ENCODE measurements around the gene CYP26B1.

Gene CYP26B1

DNA sequence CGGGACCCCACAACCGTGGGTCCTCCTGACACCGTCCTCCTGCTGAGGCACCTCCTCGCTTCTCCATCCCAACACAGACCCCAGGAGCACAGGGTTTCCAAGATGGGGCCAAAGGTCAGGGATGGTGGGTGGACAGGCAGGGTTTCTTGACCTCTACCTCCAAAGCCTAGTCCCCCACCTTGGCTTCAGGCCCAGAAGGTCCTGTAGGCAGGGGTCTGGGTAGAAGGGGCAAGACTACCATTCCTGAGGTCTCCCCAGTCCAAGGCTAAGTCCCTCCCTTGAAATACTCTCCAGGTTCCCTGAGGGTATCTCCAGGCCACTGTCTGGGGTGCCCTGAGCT, 7.1 kb downstream of the CYP26B1 start:
- DNase-seq: no peak

DNA sequence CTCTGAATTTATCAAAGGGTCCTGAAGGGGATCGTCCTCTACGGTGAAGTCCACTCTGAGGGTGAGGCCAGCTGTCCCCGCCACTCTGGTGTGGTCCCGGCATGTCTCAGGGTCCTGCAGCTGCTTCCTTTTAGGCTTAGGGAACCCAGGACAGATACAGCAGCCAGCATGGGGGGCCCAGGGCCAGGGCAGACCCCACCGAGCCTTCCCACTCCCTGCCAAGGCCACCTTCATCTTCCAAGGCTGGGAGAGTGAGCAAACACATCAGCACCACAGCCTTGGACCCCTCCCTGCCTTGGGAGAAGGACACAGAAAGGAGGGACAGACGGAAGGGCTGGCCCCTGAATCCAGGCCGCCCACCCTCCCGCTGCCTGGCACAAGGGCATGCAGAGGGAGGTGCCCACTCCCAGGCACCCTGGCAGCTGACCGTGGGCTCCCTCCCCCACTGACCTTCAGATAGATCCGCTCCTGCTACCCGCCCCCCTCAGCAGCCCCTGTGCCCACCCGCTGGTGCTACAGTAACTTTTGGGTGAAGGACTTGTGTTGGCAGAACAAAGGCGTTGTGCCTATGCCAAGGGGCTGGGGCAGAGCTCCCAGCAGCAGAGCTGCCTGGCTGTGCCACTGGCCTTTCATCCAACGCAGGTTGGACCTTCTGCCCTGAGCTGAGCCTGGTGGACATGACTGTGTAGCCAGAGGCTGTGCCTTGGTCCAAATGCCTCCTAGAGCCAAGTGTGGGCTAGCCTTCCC, 7.6 kb downstream of the CYP26B1 start:
- DNase-seq: no peak

DNA sequence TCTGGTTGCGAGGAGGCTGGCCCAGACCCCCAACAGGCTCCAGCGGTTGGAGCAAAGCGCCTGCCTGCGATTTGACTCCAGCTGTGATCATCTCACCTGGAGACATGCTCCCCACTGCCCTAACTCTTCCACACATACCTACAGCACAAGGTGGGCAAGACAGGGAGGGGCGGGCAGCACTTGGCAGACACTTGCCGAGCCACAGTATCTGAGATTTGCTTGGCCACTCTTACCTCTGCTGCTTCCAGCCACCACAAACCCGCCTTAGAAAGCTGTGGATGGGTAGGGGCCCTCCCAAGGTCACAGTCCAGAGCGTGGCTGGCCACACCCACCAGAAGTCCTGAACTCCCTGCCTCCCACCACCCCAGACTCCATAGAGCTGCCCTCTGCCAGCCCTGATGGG, 8.2 kb downstream of the CYP26B1 start:
- no peak for DNase-seq

DNA sequence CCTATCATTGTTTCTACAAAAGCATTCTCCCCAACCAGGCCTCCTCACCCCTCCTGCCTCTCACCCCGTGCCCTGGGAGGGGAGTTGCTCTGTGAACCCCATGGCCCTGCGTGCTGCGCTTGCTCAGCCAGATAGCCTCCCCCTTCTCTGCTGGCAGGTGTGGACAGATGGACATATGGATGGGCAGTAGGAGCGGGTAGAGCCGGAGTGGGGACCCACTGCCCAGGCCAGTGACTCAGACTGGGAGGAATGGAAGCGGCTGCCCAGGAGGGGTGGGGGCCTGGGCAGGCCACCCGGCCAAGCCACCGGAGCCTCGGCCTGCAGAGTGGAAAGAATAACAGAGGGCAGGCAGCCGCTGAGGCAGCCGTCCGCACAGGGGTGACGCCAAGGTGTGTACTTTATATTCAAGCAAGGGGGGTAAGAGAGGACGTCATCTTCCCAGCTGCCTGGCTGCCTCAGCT, 8.7 kb downstream of the CYP26B1 start:
- no peak for DNase-seq

DNA sequence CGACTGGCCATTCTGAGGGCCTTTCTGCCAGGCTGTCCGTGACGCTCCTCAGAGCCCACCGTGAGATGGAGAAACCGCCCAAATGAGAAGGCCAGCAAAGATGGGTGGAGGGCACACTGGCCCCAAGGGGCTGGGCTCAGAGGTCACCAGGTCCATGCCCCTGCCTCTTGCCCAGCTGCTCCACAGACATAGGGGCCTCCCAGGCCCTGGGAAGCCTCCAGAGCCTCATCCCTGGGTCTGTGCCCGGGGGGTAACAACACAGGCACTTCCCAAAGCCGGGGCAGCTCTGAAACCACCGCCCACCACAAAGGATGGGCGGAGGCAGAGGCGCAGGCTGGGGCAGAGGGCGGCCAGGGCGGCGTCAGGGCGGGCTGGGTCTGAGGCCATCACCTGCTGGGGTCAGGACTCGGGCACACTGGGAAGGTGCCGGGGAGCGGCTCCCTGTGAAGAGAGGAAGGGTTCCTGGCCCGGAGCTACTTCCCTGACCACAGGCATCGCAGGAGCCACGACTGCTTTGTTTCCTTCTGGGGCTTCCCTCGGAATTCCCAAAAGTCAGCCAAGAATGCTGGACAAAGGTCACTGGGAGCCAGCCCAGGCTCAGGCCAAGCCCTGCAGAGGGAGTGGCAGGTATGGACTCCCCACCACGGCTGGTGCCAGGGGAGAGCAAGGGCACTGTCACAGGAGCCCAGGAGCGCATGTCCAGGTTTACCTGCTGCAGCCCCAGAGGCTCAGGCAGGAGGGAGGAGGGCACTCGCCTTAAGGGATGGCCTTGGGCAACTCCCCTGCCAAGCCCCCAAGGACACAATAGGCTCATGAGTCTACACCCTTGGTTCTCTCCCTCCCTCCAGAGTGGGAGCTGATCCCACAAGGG, 9.4 kb downstream of the CYP26B1 start:
- DNase-seq: no peak

DNA sequence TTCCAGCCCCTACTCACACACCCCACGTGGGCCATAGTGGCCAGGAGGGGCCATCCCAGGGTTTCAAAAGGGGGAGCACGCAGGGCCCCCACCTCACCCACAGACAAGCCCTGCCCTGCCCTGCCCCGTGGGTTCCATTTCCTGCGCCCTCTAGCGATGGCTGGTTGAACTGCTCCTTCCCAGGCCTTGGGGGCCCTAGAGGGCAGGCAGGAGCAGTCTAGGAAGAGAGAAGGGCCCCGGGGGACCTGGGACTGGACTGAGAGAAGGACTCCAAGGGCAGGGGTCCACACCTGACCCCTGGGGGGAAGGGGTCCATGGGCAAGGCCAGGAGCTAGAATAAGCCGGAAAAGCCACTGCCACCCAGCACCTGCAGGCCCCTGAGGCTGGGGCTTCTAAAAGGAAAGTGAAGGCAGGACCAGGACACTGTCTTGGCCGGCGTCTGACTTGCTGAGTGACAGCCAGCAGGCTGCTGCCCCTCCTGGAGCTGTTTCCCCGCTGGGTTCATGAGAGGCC, 10.1 kb downstream of the CYP26B1 start:
- peak; percentile 19 for DNase-seq

DNA sequence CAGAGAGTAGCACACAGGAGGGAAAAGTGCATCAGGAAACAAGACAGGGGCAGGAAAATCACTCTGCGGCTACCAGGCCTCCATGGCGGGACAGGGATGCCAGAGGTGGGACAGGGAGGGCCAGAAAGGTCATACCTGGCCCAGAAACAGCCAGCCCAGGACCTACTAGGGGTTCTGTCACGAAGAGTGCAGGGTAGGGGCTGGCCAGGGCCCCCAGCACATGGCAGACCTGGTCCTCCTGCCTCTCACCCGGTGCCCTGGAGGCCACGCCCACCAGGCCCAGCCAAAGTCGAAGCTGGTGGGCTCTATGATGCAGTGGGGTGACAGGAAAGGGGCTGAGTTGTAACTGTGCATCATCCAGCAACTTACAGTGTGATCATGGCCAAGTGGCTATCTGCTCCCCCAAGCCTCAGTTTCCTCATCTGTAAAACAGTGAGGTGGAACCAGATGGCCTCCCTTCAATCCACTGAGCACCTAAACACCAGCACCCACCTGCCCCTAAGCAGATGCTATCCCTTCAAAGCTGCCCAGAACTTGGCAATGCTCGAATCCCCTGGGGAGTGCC, 10.6 kb downstream of the CYP26B1 start:
- no peak for DNase-seq

DNA sequence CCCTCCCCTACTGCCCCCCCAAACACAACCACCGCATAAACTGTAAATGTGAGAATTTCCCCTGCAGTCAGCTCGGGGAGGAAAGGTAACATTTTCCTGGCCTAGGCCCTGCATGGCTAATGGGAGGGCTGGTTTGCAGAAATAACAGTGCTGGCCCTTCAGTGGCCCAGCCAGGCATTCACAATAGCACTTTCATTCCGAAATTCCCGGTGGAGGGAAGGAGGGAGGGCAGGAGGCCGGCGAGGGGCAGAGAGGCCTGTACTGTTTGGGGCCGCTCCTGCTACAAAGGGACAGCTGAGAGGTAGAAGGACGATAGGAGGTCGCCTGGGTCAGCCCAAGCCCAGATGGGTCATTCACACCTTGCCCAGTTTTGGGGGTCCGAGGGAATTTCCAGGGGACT, 11.3 kb downstream of the CYP26B1 start:
- no peak for DNase-seq

DNA sequence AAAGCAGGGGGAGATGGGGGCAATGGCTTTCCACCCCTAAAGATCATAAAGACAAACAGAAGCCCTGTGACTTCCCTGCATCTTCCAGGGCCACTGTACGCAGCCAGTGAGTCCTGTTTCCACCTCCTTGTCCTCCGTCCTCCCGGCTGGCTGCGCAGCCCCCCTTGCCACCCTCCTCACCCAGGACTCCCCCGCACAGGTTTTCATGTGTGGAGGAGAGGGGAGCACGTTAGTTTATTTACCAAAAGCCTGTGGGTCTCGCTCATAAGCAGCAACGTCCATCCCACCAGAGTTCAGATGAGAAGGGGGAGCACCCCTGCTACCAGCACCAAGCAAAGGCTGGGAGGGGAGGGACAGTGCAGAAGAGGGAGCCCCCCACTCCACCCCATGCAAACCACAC, 11.7 kb downstream of the CYP26B1 start:
- no peak for DNase-seq

DNA sequence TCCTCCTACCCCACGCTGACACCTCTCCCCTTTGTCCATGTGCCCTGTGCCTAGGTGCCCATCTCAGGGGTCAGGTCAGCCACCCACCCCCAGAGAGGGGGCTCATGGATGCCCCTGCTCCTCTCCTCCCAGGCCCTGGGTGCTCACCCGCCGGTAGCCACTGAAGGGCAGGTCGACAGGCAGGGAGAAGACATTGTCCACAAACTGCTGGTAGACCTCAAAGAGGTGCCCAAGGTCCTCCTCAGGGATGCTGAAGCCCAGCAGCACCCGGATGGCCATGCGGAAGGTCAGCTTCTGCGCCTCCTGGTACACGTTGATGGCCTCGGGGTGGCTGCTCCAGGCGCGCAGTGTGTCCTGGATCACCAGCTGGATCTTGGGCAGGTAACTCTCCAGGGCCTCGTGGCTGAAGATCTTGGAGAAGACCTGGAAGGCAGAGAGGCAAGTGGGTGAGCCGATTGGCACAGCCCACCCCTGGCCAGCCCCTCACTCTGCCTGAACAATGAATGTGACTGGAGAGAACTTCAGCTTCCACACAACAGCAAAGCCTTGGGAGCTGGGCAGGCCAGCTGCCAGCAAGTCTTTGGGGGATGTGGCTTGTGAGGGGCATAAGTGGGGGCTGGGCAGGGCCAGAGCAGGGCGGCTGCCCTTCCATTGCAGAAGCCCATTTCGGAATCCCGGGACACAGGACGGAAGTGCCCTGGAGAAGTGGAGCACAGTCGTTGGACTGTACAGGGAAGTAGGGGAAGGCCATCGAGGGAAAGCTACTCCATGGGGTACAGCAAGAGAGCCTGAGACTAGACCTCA, 12.5 kb downstream of the CYP26B1 start:
- DNase-seq: no peak

DNA sequence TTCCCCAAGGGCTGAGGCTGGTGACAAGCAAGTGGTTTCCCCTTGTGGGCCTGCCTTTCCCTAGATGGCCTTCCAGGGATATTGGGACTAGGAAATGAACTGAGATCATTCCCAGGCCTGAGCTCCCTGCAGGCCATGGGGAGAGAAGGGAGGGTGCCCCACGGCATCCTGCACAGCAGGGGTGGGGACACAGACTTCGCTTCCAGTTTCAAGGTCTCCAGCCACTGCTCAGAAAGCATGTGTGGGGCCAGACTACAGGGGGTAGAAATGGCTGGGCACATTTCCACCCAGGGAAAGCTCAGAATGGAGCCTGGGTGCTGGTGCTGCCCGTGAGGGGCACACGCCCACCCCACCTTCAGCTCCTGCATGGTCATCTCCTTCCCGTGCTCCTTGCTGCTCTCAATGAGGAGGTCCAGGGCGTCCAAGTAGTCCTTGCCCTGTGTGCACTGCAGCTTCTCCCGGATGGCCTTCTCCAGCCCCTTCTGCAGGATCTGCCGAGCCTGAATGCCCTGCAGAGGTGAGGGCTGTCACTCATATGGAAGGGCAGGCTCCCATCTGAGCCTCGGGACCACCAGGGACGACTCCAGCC, 13.2 kb downstream of the CYP26B1 start:
- no peak for DNase-seq

DNA sequence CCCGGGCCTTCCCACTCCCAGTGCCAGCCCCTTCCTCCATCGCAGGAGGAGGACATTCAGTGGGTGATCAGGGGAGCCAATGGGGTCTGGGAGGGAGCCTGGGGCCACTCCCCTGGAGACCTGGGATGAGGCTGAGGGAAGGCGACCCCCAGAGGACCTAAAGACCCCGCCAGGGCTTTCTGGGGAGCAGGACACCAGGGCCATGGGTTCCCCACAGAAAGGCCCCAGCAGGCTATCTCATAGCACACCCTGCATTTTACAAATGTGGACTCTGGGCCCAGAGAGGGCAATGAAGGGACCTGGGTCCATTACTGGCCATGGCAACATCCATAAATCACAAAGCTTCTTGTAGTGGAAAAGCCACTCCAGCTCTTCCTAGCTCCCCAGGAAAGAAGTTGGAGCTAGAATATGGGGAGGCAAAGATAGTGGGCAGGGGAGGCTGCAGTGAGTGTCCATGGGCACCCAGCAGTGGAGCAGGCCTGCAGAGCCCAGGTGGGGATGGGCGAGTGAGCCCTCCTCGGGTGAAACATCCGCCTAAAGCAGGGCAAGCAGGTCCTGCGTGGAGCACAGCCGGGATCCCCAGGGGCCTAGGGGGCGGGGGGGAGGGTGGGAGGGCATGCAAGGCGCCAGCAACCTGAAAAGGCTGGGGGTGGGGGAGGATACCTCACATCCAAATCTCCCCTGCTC, 13.8 kb downstream of the CYP26B1 start:
- no peak for DNase-seq

DNA sequence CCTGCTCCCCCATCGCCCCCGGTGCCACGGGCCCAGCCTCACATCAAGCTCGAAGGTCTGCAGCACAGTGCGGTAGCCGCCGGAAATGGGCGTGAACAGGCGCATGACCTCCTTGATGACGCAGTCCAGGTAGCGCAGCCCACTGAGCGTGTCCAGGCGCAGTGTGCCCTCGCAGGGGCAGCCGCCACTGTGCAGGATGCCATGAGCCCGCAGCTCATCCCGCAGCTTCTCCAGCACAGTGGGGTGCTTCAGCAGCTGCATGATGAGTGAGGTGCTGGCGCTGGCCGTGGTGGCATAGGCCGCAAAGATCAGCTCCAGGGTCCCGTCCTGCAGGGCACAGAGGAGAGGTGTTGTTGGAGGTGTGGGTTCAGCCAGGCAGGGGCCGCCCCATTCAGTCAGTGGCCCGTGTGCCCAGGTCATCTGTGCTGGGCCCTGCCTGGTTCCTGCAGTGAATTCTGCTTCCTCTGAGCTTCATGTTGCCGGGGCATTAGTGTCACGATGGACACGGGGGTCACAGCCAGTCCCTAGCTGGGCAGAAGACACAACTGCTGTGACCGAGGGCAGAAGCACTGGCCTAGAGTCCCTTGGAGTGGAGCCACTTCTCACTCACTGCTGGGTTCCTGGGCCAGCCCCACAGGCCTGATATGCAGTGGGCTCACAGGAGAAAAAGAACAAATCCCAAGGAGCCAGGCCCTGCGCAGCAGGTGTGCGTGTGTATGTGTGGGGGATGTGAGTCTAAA, 14.5 kb downstream of the CYP26B1 start:
- no peak for DNase-seq

DNA sequence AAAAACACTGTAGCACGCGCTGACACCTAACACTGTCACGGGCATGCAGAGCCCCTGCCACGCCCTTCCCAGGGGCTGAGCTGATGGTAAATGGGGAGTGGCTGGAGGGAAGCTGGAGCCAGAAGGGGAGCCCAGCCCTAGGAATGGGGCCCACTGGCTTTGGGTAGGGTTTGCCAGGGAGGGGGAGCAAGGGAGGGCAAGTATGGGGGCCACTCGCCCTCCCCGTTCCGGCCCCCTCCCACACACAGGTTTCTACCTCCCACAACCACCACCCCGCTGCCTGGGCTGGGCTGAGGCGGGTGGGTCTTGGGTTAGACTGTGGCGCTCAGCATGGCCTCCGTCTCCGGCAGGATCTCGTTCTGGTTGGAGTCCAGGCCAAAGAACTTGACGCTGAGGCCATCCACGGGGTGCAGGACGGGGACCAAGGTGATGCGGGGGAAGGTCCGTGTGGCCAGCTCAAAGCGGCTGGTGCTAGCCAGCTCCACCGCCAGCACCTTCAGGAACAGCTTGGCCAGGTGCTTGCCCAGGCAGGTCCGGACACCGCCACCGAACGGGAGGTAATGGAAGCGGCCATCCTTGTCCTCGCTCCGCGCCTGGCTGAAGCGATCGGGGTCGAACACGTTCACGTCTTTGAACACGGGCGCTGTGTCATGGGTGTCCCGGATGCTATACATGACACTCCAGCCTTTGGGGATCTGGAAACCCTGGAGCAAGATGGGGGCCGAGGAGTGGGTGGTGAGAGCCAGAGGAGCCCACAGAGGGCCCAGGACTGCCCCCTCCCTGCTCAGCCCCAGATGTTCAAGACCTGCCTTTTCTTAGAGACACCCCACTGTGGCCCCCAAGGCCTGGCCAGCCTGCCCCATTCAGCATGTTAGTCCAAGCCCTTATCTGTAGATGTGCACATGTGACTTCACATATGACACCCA, 15.5 kb downstream of the CYP26B1 start:
- no peak for DNase-seq

DNA sequence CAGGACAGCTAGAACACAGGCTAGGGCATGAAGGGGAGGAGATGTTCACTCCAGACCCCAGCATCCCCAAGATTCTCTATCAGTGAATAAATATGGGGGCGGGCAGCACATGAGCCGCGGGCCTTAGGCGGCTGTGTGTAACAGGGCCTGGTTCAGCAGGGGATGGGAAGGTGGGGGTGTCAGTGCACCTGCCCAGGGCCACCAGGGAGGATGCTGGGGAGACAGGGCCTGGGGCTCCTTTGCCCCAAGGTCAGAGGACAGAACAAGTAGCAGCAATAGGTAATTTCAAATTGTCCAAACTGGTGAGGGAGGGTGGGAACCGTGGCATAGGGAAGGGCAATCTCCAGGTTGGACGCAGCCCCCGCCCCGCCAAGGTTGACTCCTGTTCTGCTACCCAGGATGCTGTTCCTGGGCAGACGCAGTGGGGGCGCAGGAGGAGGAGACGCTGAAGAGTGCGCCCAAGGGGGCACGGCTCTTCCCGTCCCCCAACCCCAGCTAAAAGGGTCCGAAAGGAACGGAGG, 16.2 kb downstream of the CYP26B1 start:
- DNase-seq: no peak

DNA sequence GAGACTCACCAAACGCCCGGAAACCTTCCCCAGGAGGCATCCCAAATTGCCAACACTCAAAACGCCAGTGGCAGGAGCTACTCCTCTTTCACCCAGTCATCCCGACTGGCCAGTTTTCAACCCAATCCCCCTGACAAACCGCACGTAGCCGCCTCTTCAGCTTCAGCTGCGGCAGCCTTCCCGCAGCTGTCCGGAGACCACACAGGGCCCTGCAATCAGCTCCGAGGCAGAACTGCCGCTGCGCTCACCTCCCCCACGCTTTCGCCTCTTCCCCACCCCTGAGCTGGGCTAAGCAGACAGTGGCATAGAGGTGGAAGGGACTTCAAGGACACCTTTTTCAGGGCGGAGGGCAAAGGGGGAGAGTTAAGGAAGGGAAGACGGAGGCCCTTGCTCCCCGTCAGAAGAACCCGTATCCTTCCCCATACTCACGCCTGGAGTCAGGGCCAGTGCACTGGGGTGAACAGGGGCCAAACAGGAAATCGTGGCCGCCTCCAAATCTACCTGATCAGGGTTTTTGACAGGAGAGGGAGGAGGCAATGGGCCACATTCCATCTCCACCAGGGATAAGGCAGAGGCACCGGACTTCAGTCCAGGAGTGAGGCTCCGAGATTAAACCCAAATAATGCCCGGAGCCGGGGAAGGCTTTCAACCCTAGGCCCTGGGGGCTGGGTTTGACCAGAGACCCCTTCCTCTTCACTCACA, 16.9 kb downstream of the CYP26B1 start:
- no peak for DNase-seq

DNA sequence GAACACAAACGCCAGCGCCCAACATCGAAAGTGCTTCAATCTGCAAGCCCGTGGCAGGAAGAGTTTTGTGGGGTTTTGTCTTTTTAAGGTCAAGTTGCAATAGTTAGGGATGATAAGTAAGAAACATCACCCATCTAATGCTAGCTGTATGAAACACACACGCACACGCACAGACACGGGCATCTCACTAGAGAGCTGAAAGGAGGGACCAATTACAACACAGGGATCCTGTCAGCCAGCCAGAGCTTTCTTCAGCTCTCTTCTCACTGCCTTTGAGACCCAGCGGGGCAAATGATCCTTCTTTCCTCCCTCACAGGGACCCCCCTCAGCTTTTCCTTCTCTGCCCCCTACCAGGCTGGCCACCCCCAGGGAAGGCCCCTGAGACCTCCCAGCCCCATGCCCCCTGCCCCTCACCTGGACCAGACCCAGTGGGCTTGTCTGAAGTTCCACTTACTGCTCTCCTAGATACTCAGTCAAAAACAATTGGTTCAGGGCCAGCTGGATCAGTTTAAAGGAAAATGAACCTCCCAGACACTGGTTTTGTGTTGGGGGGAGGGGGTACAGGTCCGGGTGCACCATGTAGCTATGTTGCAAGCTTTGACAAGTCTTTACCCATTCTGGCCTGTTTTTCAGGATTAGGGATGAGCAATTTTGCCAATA, 17.9 kb downstream of the CYP26B1 start:
- DNase-seq: no peak

DNA sequence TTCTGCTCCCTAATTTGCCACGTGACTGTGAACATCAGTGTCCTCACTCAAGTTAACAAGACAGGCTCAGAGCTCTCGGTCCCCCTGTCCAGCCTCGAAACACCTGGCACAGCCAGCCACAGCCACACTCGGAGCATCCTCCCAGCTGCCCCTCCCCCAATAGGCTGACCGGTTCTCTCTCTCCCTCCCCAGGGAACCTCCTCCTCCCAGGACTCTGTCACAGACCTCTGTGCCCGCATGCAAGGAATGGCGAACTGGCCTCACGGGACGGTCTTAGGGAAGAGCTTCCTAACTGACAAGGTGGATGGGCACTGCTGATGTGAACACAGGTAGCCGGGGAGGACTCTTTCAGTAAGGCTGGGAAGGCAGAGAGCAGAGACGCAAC, 18.8 kb downstream of the CYP26B1 start:
- no peak for DNase-seq

All from MV-4-11 (cell line).